NCI-H345 (cell line): Measurements from ENCODE around the gene TAF8.
"Not testable (repeated sequence)": the region's sequence is repeated elsewhere in the genome, so short reads cannot be mapped to it uniquely, and the experiment has no call there.

Experiments
- DNase-seq: peaks from one replicate; lab custom pipeline; 2025; lab: John Stamatoyannopoulos, UW

TAF8 gene

DNA sequence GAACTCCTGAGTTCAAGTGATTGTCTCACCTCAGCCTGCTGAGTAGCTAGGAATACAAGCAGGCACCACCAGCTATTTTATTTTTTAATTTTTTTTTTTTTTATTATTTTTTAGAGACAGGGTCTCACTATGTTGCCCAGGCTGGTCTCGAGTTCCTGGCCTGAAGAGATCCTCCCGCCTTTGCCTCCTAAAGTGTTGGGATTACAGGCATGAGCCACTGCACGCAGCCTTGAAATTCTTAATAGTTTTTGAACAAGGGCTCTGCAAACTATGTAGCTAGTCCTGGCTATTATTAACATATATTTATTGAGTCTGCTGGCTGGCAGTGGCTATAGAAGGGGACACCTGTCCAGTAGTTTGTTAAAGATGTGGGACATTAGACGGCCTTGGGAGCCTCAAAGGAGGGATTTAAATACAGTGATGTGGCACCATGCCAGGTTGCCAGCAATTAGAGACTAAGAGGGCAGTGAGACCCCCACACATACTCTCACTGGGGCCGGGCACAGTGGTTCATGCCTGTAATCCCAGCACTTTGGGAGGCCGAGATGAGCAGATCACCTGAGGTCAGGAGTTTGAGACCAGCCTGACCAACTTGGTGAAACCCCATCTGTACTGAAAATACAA, 21.1 kb upstream of the TAF8 start:
- no peak for DNase-seq

DNA sequence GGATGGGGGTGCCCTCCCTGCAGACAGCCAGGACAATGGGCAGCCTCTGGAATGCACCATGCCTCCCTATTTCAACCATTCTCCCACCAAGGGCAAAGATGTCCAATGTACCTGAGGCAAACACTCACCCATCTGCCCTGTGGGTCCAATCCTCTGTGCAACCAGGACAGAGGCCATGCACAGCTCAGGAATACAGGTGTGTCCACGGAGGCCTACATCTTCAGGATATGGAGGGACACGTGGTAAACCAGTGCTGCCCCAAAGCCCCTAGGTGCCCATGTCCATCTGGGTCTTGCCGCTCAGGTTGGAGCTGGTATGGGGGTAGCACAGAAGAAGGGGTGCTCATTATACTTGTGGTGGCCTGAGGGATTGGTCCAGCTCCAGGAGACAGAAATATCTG, 20.4 kb upstream of the TAF8 start:
- no peak for DNase-seq

DNA sequence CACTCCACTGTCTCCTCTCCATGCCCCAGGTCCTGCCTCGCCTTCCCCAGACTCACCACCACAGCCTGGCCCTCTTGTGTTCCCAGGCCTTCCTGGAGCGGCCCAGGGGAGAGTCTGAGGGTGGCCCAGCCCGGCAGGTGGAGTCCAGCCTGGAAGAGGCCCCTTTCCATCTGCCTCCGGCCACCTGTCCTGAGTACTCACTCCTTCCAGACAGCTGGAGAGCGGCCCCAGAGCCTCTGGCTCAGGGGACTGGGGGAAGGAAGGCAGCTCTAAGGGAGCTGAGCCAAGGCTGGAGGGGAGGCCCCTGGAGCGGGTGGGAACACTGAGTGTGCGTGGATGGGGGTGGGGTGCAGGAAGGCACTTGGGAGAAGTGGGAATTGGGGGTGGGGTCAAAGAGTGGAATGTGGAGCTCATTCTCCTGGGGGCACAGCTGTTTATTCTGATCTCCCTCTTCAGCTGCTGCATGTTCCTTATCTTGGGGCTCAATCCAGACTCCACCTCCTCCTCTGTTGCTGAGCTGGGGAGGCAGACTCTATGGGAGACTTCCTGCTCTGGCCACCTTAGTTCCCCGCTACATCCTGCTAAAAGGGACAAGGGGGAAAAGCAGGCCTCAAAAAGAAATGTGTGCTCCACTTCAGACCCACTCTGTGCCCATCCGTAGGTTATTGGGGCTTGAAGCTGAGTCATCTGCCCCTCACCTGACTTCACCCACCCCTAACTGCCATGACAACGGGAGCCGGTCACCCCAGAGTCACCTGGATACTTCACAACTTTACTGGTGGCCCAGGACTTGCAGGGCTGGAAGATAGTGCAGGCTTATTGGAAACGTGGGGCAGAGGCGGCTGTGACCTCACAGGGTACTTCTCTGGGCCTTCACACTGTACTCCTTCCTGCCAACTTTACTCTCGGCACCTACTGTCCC, 19.5 kb upstream of the TAF8 start:
- DNase-seq, result no peak

DNA sequence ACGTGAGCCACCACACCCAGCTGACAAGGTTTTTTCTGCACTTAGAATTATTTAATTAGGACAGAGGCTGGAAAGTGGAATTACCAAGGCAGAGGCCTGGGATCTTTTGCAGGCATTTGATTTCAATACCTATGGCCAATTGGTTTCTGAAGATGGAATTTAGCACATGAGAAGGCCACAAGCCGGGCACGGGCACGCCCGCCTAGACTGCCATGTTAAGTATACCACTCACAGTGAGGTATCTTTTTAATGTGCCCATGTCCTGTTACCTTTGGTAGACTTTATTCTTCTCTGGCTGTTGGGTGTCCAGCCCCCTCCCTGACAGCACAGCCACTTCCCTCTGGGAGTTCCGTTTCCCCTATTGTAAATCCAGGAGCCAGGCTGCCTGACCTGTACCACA, 18.0 kb upstream of the TAF8 start:
- no peak for DNase-seq

DNA sequence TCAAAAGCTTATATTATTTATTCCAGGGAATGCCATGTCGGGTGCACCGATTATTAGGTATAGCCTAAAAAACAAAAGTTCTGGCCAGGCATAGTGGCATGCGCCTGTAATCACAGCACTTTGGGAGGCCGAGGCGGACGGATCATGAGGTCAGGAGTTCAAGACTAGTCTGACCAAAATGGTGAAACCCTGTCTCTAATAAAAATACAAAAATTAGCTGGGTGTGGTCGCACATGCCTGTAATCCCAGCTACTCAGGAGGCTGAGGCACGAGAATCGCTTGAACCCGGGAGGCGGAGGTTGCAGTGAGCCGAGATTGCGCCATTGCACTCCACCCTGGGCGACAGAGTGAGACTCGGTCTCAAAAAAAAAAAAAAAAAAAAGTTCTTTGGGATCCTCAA, 12.7 kb upstream of the TAF8 start:
- DNase-seq, result not testable (repeated sequence)

DNA sequence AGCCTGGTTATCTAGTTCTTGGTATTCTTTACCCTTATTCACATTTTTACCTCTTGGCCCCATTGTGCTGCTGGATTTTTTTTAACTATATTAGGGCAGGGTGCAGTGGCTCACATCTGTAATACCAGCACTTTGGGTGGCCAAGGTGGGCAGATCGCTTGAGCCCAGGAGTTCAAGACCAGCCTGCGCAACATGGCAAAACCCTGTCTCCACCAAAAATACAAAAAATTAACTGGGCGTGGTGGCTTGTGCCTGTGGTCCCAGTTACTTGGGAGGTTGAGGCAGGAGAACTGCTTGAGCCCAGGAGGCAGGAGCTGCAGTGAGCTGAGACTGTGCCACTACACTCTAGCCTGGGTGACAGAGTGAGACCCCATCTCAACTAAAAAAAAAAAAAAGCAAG, 12.2 kb upstream of the TAF8 start:
- no peak for DNase-seq

DNA sequence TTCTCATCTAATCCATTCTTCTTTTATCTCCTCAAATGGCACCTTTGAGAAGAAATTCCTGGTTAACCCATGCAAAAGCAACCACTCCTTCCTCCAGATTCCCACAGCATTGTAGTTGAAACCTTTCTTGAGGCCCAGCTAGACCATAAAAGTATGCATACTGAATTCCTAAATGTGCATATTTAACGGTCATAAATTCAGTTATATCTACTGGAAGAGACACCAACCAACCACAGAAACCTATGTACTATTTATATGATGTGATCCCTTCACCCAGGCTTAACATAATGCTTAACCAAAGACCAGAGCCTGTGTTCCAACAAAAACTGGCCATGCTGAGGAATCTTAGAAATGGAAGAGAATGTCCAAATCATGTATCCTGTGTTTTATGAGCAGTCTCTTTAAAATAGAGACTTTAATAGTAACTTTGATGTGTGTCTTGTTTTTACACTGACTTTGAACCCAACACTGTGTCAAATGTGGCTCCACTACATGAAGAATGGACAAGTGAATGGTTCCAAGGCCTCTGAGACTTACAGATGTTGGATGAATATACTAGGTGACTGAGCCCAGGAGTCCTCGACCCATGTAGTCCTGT, 11.4 kb upstream of the TAF8 start:
- no peak for DNase-seq

DNA sequence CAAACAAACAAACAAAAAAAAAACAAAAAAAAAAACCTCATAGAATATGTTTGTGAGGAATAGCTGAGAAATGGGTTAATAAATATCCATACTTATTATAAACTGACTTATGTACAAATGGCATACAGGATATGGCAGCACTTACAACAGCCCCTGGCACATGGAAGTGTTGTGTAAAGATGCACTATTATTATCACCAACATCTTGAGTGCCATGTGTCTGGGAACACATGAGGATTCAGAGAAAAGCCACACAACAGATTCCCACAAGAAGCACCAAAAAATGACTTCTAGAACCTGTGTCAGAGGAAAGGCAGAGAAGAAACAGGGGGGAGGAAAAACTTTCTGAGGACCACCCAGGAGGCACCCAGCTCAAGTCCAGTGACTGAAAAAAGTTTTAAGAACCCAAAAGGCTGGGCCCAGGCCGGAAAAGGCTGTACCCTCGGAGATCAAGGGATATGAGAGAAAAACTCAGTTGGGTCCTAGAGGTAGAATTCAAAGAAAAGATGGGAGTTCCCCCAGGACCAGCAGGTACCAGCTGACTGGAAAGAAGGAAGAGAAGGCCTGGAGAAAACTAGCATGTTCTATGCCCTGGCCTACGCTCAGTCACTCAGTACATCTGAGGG, 9.4 kb upstream of the TAF8 start:
- DNase-seq, result no peak

DNA sequence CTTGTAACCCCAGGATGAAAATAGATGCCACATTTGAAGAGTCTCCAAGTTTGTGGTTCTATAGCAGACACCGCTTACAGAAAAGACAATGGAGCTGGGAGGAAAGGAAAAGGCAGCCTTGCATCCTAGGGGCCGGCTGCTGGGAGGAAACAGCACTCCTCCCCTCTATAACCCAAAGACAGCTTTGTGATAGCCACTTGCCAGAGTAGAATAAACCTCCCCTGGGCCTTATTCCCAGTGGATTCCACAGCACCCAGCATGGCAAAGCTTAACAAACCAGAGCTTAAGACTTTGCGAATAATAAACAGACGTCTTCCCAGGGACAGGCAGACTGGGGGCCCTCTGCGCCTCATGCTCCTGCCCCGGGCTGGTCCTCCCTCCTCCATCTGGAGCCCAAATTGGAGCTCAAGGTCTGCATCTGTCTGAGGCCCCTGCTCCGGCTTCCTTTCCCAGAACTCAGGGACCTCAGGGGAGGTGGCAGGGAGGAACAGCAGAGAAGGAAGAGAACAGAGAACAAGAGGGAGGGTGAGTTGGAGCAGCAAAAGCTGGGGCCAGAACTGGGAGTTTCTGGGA, 8.8 kb upstream of the TAF8 start:
- no peak for DNase-seq

DNA sequence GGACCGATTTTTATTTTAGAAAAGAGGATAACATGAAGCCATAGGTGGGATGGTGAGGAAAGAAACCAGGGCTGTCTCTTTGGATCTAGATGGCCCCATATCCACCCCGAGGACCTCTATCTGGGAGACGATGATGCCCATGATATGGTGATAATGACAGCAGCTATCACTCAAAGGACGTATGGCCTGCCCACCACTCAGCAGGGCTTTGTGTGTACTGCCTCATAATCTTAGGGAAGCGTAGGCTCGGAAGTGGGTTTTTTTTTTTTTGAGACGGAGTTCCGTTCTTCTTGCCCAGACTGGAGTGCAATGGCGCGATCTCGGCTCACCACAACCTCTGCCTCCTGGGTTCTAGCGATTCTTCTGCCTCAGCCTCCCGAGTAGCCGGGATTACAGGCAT, 8.2 kb upstream of the TAF8 start:
- DNase-seq, result no peak

DNA sequence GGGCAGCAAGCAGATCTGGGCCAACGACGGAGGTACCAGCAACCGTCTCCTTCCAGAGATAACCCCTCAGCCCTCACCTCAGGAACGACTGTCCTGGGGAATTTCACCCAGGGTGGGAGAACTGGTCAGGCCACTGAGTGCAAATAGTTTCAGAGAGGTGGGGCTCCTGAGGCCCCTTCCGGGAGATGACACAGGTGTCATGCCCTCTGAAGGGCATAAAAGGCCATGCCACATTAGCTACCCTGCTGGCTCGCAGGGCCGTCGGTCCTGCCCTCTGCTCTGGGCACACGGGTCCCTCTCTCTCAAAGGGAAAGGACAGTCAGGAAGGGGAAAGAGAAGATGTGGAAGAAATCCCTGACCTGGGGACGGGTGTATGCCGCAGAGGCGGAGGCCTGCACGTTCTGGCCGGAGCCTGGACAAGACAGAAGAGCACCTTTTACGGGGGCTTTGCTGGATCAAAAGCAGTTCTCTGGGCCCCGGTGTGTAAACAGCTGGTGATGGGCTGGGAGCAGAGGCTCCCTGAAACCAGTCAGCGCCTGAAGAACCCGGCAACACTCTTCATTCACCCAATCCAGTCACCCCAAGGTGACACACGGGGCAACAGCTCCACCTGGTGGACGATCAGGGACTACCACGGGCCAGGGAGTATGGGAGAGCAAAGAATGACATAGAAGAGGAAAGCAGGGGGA, 6.4 kb upstream of the TAF8 start:
- DNase-seq, result peak; percentile 83

DNA sequence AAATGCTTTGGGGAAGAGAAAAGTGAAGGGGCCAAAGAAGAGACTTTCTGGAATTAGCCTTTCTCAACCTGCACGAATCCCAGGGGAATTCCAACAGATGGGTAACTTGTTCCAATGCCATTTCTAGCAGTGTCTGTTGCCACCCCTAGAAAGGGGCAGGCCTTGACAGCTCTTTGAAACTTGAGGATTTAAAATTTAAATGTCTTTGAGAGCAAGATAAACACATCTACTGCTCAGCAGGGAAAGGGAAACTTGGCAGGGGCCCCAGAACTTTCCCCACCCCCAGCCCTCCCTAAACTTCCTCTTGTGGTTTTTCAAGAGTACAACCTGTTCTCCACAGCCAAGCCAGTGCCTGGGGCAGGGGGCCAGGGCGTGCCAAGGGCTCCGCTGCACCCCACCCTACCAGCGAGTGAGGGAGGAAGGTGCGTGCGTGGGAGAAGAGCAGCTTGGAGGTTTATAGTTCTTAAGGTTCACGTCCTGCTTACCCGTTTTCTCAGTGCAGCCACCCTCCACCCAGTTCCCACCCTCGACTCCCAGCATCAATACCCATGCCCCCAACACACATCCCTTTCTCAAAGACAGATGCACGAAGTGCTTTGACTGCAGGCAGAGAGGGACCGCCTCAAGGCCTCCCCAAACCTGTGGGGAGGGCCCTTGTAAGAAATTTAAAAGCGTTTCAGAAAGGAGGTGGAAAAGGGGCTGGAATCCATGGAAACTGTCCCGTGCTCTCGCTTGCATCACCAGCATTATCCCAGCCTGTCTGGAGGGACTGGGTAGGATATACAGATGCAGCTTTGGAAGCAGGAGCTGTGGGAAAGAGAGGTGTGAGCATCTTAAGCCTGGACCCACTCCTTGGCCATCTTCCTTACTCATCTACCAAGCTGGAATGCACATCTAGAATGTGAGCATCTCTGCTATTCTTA, 4.5 kb upstream of the TAF8 start:
- peak; percentile 88 for DNase-seq

DNA sequence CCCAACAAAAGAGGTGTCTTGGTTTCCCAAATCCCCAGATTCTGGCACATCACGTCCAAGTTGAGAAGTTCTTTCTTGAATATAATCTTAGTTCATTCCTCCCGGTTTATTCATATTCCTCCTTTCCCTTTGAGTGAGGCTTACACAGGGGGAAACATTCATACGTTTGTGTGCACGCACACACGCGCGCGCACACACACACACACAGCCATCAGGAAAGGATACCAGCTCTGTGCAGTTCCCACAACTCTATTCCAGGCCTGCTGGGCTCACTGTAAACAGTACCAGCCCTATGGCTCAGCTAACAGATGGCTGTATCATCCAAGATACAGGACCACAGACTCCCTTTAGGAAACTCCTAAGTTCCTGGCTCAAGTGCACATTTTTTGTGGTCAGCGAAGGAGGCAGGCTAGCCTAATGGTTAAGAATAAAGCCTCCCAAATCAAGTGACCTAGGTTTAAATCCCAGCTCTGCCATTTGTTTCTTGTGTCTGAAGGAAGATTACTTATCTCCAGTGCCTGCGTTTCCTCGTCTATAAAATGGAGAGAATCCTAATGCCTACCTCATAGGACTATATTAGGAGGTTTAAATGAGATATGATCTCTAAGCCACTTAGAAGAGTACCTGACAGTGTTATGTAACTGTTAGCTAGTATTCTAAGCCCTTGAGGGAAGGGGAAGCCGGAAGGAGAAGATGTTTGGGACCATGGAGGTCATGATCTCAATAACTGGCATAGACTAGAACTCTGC, 3.7 kb upstream of the TAF8 start:
- no peak for DNase-seq

DNA sequence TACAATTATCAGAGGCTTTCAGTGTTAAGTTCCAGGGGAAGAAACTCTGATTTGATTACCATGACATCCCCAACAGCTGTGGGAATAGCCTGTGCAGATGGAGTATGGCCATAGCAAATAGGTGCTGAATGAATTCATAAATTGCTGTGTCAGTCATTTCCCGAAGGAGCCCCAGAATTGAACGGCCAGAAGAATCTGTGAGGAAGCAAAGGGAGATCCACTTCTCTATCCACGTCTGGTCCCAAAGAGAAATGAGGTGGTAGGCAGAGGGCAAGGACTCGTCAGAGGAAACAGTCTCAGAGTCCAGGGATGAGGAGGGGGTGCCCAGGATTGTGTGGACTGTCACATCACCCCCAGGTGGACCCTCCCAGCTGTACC, 3.1 kb upstream of the TAF8 start:
- no peak for DNase-seq

DNA sequence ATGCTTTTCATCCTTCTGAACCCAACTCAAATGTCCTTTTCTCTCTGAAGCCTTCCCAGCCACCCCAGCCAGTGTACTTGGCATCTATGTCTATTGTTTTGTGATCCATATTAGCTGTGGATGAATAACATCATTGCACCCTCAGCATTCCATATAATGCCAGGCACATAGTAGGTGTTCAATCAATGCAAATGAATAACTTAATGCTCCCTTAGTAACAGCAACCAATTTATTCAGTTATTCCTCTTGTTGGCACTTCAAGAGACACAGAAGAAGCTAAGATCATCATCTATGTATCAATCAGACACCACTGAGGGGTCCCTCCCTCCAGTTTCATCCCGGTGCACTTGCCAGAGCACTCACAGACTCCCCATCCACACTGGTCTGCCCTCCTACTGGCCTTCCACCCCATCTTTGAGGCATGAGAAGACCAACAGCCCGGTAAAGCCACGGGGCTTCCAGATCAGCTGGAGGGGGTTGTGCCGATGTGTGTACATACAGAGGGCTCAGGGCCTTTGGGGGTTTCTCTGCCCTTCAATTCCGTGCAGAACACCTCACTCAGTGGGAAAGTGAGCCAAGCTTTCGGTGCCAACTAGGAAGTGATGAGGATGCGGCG, 2.4 kb upstream of the TAF8 start:
- no peak for DNase-seq

DNA sequence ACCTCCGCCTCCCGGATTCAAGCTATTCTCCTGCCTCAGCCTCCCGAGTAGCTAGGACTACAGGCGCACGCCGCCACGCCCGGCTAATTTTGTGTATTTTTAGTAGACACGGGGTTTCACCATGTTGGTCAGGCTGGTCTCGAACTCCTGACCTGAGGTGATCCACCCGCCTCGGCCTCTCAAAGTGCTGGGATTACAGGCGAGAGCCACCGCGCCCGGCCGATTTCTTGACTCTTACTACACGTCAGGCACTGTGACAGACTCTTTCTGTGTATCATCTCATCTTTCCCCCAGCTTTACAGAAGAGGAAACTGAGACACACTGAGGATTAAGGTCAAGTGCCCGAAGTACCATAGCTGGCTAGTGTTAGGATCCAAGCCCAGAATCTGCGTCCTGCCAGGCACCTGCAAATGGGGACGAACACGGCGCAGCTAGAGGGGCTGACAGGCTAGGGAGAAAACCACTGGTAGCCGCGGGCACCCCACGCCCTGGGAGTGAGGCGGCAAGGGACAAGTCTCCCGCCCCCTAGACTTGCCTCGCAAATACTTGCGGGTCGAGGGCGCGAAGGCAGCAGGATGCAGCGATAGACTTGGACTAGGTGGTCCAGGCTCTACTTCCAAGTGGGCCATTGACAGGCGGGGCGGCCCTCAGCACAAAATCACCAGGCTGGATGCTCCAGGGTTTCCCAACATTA, 1.1 kb upstream of the TAF8 start:
- no peak for DNase-seq

DNA sequence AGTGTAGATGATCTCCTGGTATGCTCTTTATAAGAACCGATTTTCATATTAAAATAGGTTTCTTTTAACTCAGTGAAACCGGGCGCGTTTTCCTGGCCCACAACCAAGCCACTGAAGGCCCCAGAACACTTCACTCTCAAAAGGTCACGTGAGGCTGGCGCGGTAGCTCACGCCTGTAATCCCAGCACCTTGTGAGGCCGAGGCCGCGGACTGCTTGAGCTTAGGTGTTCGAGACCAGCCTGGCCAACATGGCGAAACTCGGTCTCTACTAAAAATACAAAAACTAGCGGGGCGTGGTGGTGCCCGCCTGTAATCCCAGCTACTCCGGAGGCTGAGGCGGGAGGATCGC, 402 bp upstream of the TAF8 start:
- no peak for DNase-seq

DNA sequence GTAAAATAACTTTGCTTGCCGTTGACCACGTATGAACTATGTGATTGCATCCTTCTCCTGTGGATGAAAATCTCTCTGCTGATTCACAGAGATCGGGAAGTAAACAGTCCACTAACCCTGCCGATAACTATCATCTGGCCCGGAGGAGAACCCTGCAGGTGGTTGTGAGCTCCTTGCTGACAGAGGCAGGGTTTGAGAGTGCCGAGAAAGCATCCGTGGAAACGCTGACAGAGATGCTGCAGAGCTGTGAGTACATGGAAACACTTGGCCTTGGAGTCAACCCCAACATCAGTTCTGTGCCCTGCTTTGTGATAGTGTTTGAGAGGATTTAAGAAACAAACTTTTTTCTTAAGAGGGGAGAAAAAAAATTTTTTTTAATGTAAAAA, 937 bp downstream of the TAF8 start:
- DNase-seq, result no peak

DNA sequence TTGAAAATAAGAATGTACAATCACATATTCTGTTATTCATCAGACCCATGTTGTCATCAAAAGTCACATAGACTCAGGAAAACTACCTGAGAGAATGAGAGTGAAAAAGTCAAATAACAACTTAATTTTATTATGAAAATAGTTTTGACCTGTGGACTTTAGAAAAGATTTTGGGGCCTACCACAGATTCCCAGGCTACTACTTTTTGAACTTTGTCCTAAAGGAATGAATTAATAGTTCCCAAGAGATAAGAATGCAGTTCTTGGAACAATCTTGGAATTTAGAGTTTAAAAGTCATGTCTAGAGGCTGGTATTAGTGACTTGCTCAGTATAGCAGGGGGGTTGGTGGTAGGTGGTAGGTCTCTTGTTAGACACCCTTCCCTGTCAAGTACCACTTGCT, 3.3 kb downstream of the TAF8 start:
- DNase-seq, result no peak
